Esophagus squamous epithelium (tissue), 4 donors: ENCODE data around the gene SLC25A19.

Experiments
- POLR2A ChIP-seq, 4 donors: fragments of 450-650 bp; IDR thresholded peaks; one replicate each; pipeline ENCODE4 v1.6.1; 2017; ENCODE audit warnings: antibody characterized with exemption in 4 of 4, mild to moderate bottlenecking in 4 of 4, moderate library complexity in 3 of 4
- TF ChIP-seq, protein P1 (sequence below), 6 experiments: fragments of 450-650 bp in 4 of 6; fragments of 200-600 bp in 2 of 6; sonication (generic) in 2 of 6; IDR thresholded peaks; one replicate each; pipeline ENCODE4 v1.5.1; 2016 to 2019; ENCODE audit warnings: antibody characterized with exemption in 6 of 6, mild to moderate bottlenecking in 4 of 6, moderate library complexity in 4 of 6

DNA sequence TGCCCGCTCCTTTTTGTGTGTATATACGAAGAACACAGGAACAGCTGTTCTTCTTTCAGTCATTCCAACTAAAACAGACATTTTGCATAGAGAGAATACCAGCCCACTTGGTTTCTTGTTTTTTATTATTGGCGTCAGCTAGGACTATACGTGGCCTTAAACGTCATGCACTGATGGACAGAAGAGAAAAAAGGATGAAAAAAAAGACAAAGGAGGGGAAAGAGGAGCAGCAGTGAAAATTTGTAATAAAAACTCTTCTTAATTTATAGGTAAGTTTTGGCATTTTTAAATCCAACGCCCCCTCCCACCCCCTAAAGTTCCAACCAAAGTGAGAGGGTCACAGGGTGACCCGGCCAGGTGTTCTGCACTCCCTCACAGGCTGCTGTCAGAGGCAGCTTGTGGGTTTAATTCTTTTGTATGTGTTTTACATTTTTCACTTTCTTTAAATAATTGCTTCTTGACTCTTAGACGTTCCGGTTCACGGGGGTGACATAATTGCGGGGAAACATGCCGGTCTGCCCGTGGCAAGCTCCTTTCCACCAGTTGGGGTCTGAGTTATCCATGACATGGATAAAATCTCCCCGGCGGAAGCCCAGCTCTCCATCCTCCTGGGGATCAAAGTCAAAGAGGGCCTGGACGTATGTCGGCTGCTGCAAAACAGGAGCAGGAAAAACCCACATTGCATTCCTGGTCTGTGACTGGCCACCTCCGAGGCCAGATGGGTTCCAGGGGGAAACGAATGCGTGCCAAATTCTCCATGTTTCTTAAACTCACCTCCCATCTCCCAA lies 30.9 kb upstream of the SLC25A19 start:
- TF ChIP-seq, protein P1, sequence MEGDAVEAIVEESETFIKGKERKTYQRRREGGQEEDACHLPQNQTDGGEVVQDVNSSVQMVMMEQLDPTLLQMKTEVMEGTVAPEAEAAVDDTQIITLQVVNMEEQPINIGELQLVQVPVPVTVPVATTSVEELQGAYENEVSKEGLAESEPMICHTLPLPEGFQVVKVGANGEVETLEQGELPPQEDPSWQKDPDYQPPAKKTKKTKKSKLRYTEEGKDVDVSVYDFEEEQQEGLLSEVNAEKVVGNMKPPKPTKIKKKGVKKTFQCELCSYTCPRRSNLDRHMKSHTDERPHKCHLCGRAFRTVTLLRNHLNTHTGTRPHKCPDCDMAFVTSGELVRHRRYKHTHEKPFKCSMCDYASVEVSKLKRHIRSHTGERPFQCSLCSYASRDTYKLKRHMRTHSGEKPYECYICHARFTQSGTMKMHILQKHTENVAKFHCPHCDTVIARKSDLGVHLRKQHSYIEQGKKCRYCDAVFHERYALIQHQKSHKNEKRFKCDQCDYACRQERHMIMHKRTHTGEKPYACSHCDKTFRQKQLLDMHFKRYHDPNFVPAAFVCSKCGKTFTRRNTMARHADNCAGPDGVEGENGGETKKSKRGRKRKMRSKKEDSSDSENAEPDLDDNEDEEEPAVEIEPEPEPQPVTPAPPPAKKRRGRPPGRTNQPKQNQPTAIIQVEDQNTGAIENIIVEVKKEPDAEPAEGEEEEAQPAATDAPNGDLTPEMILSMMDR (IDR thresholded peaks at IDR 0.05): no peak
- peak in 1 of 4 donors; percentile 6 for TF ChIP-seq POLR2A (IDR thresholded peaks at IDR 0.05)
